Measurements from ENCODE around the gene UPB1. TPM values are rescaled to one million over a fixed set of nuclear protein-coding genes. Genes with fewer than 3 reads are reported as not detected.
A peak's percentile ranks its signal among the peaks of the same experiment; 100 is the strongest.

Gene UPB1
- total and polyA plus RNA-seq, 2 donors = 3.5 to 6.3 TPM

- WGBS = under 1% methylated on average over 64 of the region's 64 CpGs
- DNase-seq (ENCODE audit: low read depth in 6 of 9, low spot score in 9 of 9) = peak in 5 of 9 donors; percentile 2 to 43 (median 15)
- Histone ChIP-seq H3K27ac (ENCODE audit: low read depth in 1 of 2, low read length in 1 of 2) (peak within 1 kb of the TSS; percentile 92 to 99), H3K36me3 (ENCODE audit: control insufficient read depth in 2 of 2, insufficient read depth in 2 of 2, low read length in 1 of 2) (peaks cover 30 to 36% of the 10 kb centered on the region in 2 donors), H3K4me1 (ENCODE audit: control insufficient read depth in 2 of 2, insufficient read depth in 2 of 2, low read length in 2 of 2) (peaks cover 12 to 30% of the 10 kb centered on the region in 2 donors), H3K9me3 (ENCODE audit: control insufficient read depth in 2 of 2, insufficient read depth in 1 of 2, low read length in 1 of 2) (no peaks in the 10 kb centered on the region), H3K4me3 (ENCODE audit: low read length in 2 of 2) (peak within 1 kb of the TSS; percentile 70 to 95), H3K27me3 (ENCODE audit: control insufficient read depth in 2 of 2, insufficient read depth in 1 of 2, low read length in 1 of 2) (no peaks in the 10 kb centered on the region)
Observed at GRCh38 chr22:24554313-24555164, 59.4 kb downstream of the UPB1 start, which contains the start of gene GUCD1. Gene GUCD1, minus strand, starts transcription at chr22:24555138. Its CDS starts 147 bp downstream, at chr22:24554991.

GRCh38 chr22:24555165-24556039 lies 60.3 kb downstream of the UPB1 start, which contains the start of gene SNRPD3:
Gene SNRPD3, plus strand, starts transcription at chr22:24555999. Its CDS starts 1,676 bp downstream, at chr22:24557675.
- Histone ChIP-seq H3K4me1 (ENCODE audit: control insufficient read depth in 2 of 2, insufficient read depth in 2 of 2, low read length in 2 of 2) (peaks cover 12 to 30% of the 10 kb centered on the region in 2 donors), H3K27me3 (ENCODE audit: control insufficient read depth in 2 of 2, insufficient read depth in 1 of 2, low read length in 1 of 2) (no peaks in the 10 kb centered on the region), H3K27ac (ENCODE audit: low read depth in 1 of 2, low read length in 1 of 2) (peak within 1 kb of the TSS; percentile 92 to 99), H3K36me3 (ENCODE audit: control insufficient read depth in 2 of 2, insufficient read depth in 2 of 2, low read length in 1 of 2) (peaks cover 27 to 40% of the 10 kb centered on the region in 2 donors), H3K4me3 (ENCODE audit: low read length in 2 of 2) (peak within 1 kb of the TSS; percentile 70 to 95), H3K9me3 (ENCODE audit: control insufficient read depth in 2 of 2, insufficient read depth in 1 of 2, low read length in 1 of 2) (no peaks in the 10 kb centered on the region)
- under 1% methylated on average over 59 of the region's 59 CpGs for WGBS
- peak; percentile 95 to 99 (median 99) for DNase-seq (ENCODE audit: low read depth in 6 of 9, low spot score in 9 of 9)

- Histone ChIP-seq H3K27ac (ENCODE audit: low read depth in 1 of 2, low read length in 1 of 2) (no peak overlapping the region), H3K9me3 (ENCODE audit: control insufficient read depth in 2 of 2, insufficient read depth in 1 of 2, low read length in 1 of 2) (no peaks in the 10 kb centered on the region), H3K36me3 (ENCODE audit: control insufficient read depth in 2 of 2, insufficient read depth in 2 of 2, low read length in 1 of 2) (peaks cover 39 to 62% of the 10 kb centered on the region in 2 donors), H3K4me3 (ENCODE audit: low read length in 2 of 2) (no peak overlapping the region), H3K4me1 (ENCODE audit: control insufficient read depth in 2 of 2, insufficient read depth in 2 of 2, low read length in 2 of 2) (peaks cover 10 to 14% of the 10 kb centered on the region in 2 donors), H3K27me3 (ENCODE audit: control insufficient read depth in 2 of 2, insufficient read depth in 1 of 2, low read length in 1 of 2) (no peaks in the 10 kb centered on the region)
- WGBS = 94% methylated on average over 4 of the region's 4 CpGs
- no peak for DNase-seq (ENCODE audit: low read depth in 6 of 9, low spot score in 9 of 9)
Observed at GRCh38 chr22:24559471-24559870, 64.3 kb downstream of the UPB1 start.

- Histone ChIP-seq H3K4me3 (ENCODE audit: low read length in 2 of 2) (no peak overlapping the region), H3K9me3 (ENCODE audit: control insufficient read depth in 2 of 2, insufficient read depth in 1 of 2, low read length in 1 of 2) (no peaks in the 10 kb centered on the region), H3K4me1 (ENCODE audit: control insufficient read depth in 2 of 2, insufficient read depth in 2 of 2, low read length in 2 of 2) (no peaks in the 10 kb centered on the region), H3K27me3 (ENCODE audit: control insufficient read depth in 2 of 2, insufficient read depth in 1 of 2, low read length in 1 of 2) (no peaks in the 10 kb centered on the region), H3K36me3 (ENCODE audit: control insufficient read depth in 2 of 2, insufficient read depth in 2 of 2, low read length in 1 of 2) (peaks cover 56 to 79% of the 10 kb centered on the region in 2 donors), H3K27ac (ENCODE audit: low read depth in 1 of 2, low read length in 1 of 2) (no peak overlapping the region)
- WGBS = 100% methylated on average over 2 of the region's 2 CpGs
- no peak for DNase-seq (ENCODE audit: low read depth in 6 of 9, low spot score in 9 of 9)
Observed at GRCh38 chr22:24563246-24563645, 68.1 kb downstream of the UPB1 start.

GRCh38 chr22:24564376-24565058 lies 69.4 kb downstream of the UPB1 start:
- Histone ChIP-seq H3K27ac (ENCODE audit: low read depth in 1 of 2, low read length in 1 of 2) (no peak overlapping the region), H3K4me3 (ENCODE audit: low read length in 2 of 2) (no peak overlapping the region), H3K27me3 (ENCODE audit: control insufficient read depth in 2 of 2, insufficient read depth in 1 of 2, low read length in 1 of 2) (no peaks in the 10 kb centered on the region), H3K9me3 (ENCODE audit: control insufficient read depth in 2 of 2, insufficient read depth in 1 of 2, low read length in 1 of 2) (no peaks in the 10 kb centered on the region), H3K4me1 (ENCODE audit: control insufficient read depth in 2 of 2, insufficient read depth in 2 of 2, low read length in 2 of 2) (no peaks in the 10 kb centered on the region), H3K36me3 (ENCODE audit: control insufficient read depth in 2 of 2, insufficient read depth in 2 of 2, low read length in 1 of 2) (peaks cover 56 to 75% of the 10 kb centered on the region in 2 donors)
- 93% methylated on average over 2 of the region's 2 CpGs for WGBS
- no peak for DNase-seq (ENCODE audit: low read depth in 6 of 9, low spot score in 9 of 9)

GRCh38 chr22:24565077-24565476 lies 69.9 kb downstream of the UPB1 start:
- Histone ChIP-seq H3K36me3 (ENCODE audit: control insufficient read depth in 2 of 2, insufficient read depth in 2 of 2, low read length in 1 of 2) (peaks cover 56 to 77% of the 10 kb centered on the region in 2 donors), H3K27me3 (ENCODE audit: control insufficient read depth in 2 of 2, insufficient read depth in 1 of 2, low read length in 1 of 2) (no peaks in the 10 kb centered on the region), H3K4me3 (ENCODE audit: low read length in 2 of 2) (no peak overlapping the region), H3K4me1 (ENCODE audit: control insufficient read depth in 2 of 2, insufficient read depth in 2 of 2, low read length in 2 of 2) (no peaks in the 10 kb centered on the region), H3K27ac (ENCODE audit: low read depth in 1 of 2, low read length in 1 of 2) (no peak overlapping the region), H3K9me3 (ENCODE audit: control insufficient read depth in 2 of 2, insufficient read depth in 1 of 2, low read length in 1 of 2) (no peaks in the 10 kb centered on the region)
- 97% methylated on average over 2 of the region's 2 CpGs for WGBS
- no peak for DNase-seq (ENCODE audit: low read depth in 6 of 9, low spot score in 9 of 9)

GRCh38 chr22:24566899-24567511 lies 71.9 kb downstream of the UPB1 start:
- Histone ChIP-seq H3K27me3 (ENCODE audit: control insufficient read depth in 2 of 2, insufficient read depth in 1 of 2, low read length in 1 of 2) (no peaks in the 10 kb centered on the region), H3K36me3 (ENCODE audit: control insufficient read depth in 2 of 2, insufficient read depth in 2 of 2, low read length in 1 of 2) (peaks cover 57 to 79% of the 10 kb centered on the region in 2 donors), H3K9me3 (ENCODE audit: control insufficient read depth in 2 of 2, insufficient read depth in 1 of 2, low read length in 1 of 2) (no peaks in the 10 kb centered on the region), H3K4me1 (ENCODE audit: control insufficient read depth in 2 of 2, insufficient read depth in 2 of 2, low read length in 2 of 2) (no peaks in the 10 kb centered on the region), H3K27ac (ENCODE audit: low read depth in 1 of 2, low read length in 1 of 2) (no peak overlapping the region), H3K4me3 (ENCODE audit: low read length in 2 of 2) (no peak overlapping the region)
- 97% methylated on average over 8 of the region's 8 CpGs for WGBS
- DNase-seq (ENCODE audit: low read depth in 6 of 9, low spot score in 9 of 9) = no peak

- Histone ChIP-seq H3K9me3 (ENCODE audit: control insufficient read depth in 2 of 2, insufficient read depth in 1 of 2, low read length in 1 of 2) (no peaks in the 10 kb centered on the region), H3K27ac (ENCODE audit: low read depth in 1 of 2, low read length in 1 of 2) (no peak overlapping the region), H3K4me3 (ENCODE audit: low read length in 2 of 2) (no peak overlapping the region), H3K27me3 (ENCODE audit: control insufficient read depth in 2 of 2, insufficient read depth in 1 of 2, low read length in 1 of 2) (no peaks in the 10 kb centered on the region), H3K4me1 (ENCODE audit: control insufficient read depth in 2 of 2, insufficient read depth in 2 of 2, low read length in 2 of 2) (no peaks in the 10 kb centered on the region), H3K36me3 (ENCODE audit: control insufficient read depth in 2 of 2, insufficient read depth in 2 of 2, low read length in 1 of 2) (peaks cover 64 to 81% of the 10 kb centered on the region in 2 donors)
- DNase-seq (ENCODE audit: low read depth in 6 of 9, low spot score in 9 of 9) = no peak
- WGBS = 95% methylated on average over 10 of the region's 10 CpGs
Observed at GRCh38 chr22:24567668-24568067, 72.5 kb downstream of the UPB1 start.

Measured in thymus (tissue), 11 donors.